Bronchial epithelial cell (primary cell): ENCODE results near the gene FBXO2. TPM values are rescaled to one million over a fixed set of nuclear protein-coding genes. Genes with fewer than 3 reads are reported as not detected.

Experiments
- DNase-seq: peaks from one replicate; pipeline ENCODE4 v3.0.0-alpha.2; 2010; ENCODE audit warnings: low read depth
- FAIRE-seq: peaks from 2 replicates; lab custom pipeline; 2011; peaks lifted over from hg19 to GRCh38; lab: Jason Lieb, UNC
- H3K27me3 ChIP-seq: 2 replicates; pipeline ENCODE4 v1.5.1; 2011; ENCODE audit warnings: low read length; ENCODE audit not compliant: control insufficient read depth, insufficient read depth
- H3K36me3 ChIP-seq: 2 replicates; pipeline ENCODE4 v1.5.1; 2011; ENCODE audit warnings: low read length; ENCODE audit not compliant: control insufficient read depth, insufficient read depth
- H3K4me3 ChIP-seq: 2 replicates; pipeline ENCODE4 v1.5.1; 2011; ENCODE audit warnings: mild to moderate bottlenecking, low read depth, low read length, control low read depth
- total RNA-seq: library from RNA; depleted of rRNA; stranded (reverse); fragments of >200 nt; gene quantifications from 2 replicates; pipeline ENCODE4 v1.2.1, GENCODE V29; 2014
- TF ChIP-seq, protein P1 (sequence below): IDR thresholded peaks from 2 replicates; pipeline ENCODE4 v1.5.1; 2011; ENCODE audit warnings: mild to moderate bottlenecking, moderate library complexity, low read length, control low read depth, inconsistent platforms; ENCODE audit not compliant: insufficient read depth, severe bottlenecking

FBXO2 gene
- total RNA-seq, 1 donor from 2014 or later, result 49.5 TPM

DNA sequence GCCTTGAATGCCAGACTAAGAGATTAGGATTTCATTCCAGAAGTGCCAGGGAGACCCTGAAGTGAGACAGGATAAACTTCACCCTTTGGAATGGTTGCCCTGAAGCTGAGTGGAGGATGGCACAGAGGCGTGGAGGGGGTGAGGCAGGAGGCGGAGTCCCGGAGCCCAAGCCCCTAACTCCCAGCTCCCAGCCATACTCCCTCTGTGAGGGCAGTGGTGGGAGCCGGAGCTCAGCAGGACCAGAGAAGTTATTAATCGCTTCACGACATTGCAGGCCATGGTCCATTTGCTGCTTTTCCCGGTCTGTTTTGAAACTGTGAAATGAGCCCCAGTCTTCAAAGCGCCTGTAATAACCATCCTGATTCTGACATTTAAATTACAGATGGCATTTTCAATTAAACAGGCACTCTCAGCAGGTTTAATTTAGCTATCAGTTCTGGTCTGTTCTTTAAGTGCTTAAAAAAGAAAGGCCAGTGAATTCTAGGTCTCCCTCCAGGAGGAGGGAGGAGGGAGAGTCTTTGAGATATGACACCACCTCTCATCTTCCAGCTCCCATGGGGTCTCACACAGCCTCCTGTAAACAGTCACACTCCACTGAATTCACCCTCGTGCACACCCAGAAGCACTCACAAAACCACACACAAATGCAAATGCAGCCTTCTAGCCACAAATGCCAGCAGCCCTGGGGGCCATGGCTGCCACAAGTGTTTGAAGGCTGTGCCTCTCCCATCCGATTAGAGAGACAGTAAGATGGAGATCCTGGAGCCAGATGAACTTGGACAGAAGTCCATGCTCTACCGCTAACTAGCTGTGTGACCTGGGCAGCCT is 19.6 kb downstream of the FBXO2 start:
- no peak for FAIRE-seq
- Histone ChIP-seq H3K36me3 (no peaks in the 10 kb centered on the region), H3K4me3 (no peak overlapping the region), H3K27me3 (no peaks in the 10 kb centered on the region)
- DNase-seq, result no peak
- TF ChIP-seq, protein P1, sequence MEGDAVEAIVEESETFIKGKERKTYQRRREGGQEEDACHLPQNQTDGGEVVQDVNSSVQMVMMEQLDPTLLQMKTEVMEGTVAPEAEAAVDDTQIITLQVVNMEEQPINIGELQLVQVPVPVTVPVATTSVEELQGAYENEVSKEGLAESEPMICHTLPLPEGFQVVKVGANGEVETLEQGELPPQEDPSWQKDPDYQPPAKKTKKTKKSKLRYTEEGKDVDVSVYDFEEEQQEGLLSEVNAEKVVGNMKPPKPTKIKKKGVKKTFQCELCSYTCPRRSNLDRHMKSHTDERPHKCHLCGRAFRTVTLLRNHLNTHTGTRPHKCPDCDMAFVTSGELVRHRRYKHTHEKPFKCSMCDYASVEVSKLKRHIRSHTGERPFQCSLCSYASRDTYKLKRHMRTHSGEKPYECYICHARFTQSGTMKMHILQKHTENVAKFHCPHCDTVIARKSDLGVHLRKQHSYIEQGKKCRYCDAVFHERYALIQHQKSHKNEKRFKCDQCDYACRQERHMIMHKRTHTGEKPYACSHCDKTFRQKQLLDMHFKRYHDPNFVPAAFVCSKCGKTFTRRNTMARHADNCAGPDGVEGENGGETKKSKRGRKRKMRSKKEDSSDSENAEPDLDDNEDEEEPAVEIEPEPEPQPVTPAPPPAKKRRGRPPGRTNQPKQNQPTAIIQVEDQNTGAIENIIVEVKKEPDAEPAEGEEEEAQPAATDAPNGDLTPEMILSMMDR, result no peak

DNA sequence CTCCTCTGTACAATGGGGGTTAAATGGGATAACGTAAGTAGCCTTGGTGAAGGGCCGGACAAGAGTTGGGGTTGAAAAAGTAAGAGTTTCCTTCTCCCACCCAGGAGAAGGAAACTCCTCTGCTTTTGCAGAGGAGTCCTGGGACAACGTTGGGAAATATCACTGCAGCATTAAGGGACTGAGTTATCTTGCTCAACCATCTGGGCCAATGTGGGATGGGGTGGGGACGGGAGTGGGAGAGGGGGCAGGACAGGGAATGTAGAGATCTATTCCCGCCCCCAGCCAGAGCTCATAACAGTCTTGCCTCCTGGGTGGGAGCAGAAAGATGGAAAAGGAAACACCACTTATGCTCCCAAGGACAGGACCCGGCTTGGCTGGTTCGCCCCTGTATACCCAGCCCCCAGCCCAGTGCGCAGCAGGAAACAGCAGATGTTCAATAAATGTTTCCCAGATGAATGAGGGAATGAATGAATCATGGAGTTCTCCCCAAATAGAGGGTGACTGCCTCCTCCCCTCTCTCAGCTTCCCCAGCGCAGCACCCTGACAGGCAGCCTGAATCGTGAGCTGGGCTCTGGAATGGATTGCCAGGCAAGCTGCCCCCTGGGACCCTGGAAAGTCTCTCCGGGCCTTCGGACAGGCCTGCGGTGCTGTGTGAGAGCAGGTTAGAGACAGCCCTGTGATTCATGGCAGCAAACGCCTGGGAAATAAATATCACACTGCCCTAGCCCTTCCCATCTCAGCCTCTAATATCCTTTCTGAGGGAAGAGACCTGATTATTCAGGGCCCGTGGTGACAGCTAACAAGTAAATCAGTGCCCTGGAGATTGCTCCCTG is 24.8 kb downstream of the FBXO2 start:
- no peak for FAIRE-seq
- H3K4me3 ChIP-seq, result no peak overlapping the region
- no peaks in the 10 kb centered on the region for H3K27me3 ChIP-seq
- DNase-seq, result no peak
- TF ChIP-seq, protein P1, result no peak
- H3K36me3 ChIP-seq, result no peaks in the 10 kb centered on the region

DNA sequence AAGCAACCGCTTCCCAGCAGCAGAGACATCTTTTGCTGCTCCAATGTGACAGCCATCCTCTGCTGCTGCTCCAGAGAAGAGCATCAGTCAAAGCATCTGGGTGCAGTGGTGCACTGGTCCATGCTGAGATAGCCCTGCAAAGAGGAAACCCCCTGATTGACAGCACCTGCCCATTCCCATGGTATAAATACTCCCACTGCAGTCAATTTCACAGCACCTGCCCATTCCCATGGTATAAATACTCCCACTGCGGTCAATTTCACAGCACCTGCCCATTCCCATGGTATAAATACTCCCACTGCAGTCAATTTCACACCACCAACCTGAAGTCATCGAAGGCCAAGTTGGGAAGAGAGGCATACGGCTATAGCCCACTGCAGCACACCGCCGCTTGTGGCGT is 25.5 kb downstream of the FBXO2 start:
- Histone ChIP-seq H3K36me3 (no peaks in the 10 kb centered on the region), H3K27me3 (no peaks in the 10 kb centered on the region), H3K4me3 (no peak overlapping the region)
- TF ChIP-seq, protein P1, result no peak
- DNase-seq (no peak), FAIRE-seq (no peak)

DNA sequence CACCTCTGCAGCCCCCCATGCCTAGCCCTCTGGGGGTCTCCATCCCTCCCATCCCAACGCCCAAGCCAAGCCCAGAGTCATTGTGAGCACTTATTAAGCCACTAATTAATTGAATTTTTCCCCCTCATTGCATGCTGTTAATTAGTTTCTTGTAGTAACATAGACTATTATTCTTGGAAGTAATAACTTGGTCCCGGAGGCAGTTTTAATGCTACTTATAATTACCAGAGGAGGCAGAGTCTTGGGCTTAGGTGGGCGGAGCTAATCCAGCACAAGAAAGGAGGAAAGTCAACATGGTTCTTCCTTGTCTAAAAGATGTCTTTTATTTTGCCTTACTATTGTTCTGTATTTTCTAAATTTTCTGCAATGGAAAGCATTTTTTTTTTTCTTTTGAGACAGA is 27.7 kb downstream of the FBXO2 start:
- FAIRE-seq, result no peak
- no peak for DNase-seq
- Histone ChIP-seq H3K27me3 (no peaks in the 10 kb centered on the region), H3K4me3 (no peak overlapping the region), H3K36me3 (no peaks in the 10 kb centered on the region)
- TF ChIP-seq, protein P1, result no peak

DNA sequence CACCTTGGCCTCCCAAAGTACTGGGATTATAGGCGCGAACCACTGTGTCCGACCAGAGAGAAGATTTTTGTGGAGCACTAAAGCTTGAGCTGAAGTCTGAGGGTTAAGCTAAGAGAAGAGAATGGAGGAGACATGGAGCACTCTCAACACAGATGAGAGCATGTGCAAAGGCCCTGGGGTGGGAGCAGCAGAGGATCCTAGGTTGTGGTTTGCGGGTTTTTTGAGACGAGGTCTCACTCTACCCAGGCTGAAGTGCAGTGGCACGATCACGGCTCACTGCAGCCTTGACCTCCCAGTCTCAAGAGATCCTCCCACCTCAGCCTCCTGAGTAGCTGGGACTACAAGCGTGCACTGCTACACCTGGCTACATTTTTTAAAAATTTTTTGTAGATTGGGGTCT is 30.5 kb downstream of the FBXO2 start:
- FAIRE-seq (no peak), DNase-seq (no peak)
- Histone ChIP-seq H3K27me3 (no peaks in the 10 kb centered on the region), H3K36me3 (no peaks in the 10 kb centered on the region), H3K4me3 (no peak overlapping the region)
- TF ChIP-seq, protein P1, result no peak
